ENCODE measurements around the gene FAM120AOS.

FAM120AOS gene

GRCh38 chr9:93436655-93437407, 16.6 kb downstream of the FAM120AOS start:
- no peak overlapping the region for H4K8ac ChIP-seq (ENCODE audit: low read depth, low read length)
- no peak overlapping the region for H3K56ac ChIP-seq (ENCODE audit: low read length)
- H4K5ac ChIP-seq (ENCODE audit: low read length), result no peak overlapping the region
- H3K79me1 ChIP-seq (ENCODE audit: low read length), result no peaks in the 10 kb centered on the region
- no peak overlapping the region for H2BK15ac ChIP-seq (replicated peaks; ENCODE audit: low read depth)
- no peaks in the 10 kb centered on the region for H3K27me3 ChIP-seq (ENCODE audit: insufficient read depth, low read length, poor library complexity)
- no peak overlapping the region for H3K4me2 ChIP-seq (ENCODE audit: low read length)
- DNase-seq, result no peak
- no peaks in the 10 kb centered on the region for H3K79me2 ChIP-seq (ENCODE audit: control insufficient read depth, insufficient read depth, low read length)
- no peak overlapping the region for H2AK5ac ChIP-seq (ENCODE audit: low read length)
- H3K4ac ChIP-seq (ENCODE audit: low read depth, low read length), result no peak overlapping the region
- no peak overlapping the region for H3K4me3 ChIP-seq (ENCODE audit: low read length)
- H3K27ac ChIP-seq (ENCODE audit: low read depth, low read length), result no peak overlapping the region
- no peaks in the 10 kb centered on the region for H3K36me3 ChIP-seq (ENCODE audit: control insufficient read depth, insufficient read depth, low read length)
- no peak overlapping the region for H2BK120ac ChIP-seq (ENCODE audit: low read depth, low read length)
- WGBS (ENCODE audit: extremely low coverage, insufficient coverage, low lambda C conversion rate), result no CpG with 5 or more reads among the region's 7 CpGs
- no peak overlapping the region for H3K18ac ChIP-seq (ENCODE audit: low read length)
- no peak overlapping the region for H2BK5ac ChIP-seq (ENCODE audit: low read length)
- H3K23ac ChIP-seq (ENCODE audit: low read length), result no peak overlapping the region
- H3K9ac ChIP-seq (ENCODE audit: low read length), result no peak overlapping the region
- no peaks in the 10 kb centered on the region for H3K4me1 ChIP-seq (ENCODE audit: control insufficient read depth, low read depth, low read length)

DNA sequence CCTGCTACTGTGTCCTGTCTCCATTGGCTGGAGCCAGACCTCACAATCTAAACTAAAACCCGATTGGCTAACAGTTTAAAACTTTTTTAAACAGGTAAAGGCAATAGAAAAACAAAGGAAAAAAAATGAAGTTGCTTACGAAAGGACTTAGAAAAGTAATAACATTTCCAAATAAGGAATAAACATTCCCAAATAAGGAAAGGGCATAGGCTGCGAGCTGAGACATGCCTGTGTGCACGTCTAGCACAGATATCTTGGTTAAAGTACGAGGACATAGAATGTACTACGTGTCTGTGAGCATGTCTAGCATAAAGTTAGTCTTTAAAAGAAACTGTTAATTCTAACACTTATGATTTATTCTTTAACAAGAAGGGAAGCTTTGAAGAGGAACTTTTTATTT, 17.2 kb downstream of the FAM120AOS start:
- DNase-seq, result no peak
- Histone ChIP-seq H3K79me2 (ENCODE audit: control insufficient read depth, insufficient read depth, low read length) (no peaks in the 10 kb centered on the region), H3K27ac (ENCODE audit: low read depth, low read length) (no peak overlapping the region)

DNA sequence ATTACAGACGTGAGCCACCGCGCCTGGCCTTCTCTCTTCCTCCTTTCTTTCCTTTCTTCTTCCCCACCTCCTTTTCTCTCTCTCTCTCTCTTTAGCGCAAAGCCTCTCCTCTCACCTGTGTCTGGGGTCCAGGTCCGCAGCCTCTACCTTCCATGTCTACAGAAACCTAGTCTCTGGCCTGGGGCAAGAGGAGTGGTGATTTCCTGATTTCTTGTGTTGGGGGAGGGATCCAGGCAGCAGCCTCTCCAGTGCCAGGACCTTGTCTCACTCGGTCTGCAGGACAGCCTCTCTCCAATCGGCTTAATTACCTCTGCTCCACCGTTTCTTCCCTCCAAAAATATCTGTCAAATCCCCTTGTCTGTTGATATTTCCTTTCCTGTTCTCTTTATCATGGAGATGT, 18.0 kb downstream of the FAM120AOS start:
- Histone ChIP-seq H2BK5ac (ENCODE audit: low read length) (no peak overlapping the region), H3K4me1 (ENCODE audit: control insufficient read depth, low read depth, low read length) (no peaks in the 10 kb centered on the region), H3K27me3 (ENCODE audit: insufficient read depth, low read length, poor library complexity) (no peaks in the 10 kb centered on the region), H2BK120ac (ENCODE audit: low read depth, low read length) (no peak overlapping the region), H3K23ac (ENCODE audit: low read length) (no peak overlapping the region), H4K5ac (ENCODE audit: low read length) (no peak overlapping the region), H3K4me2 (ENCODE audit: low read length) (no peak overlapping the region), H3K4ac (ENCODE audit: low read depth, low read length) (no peak overlapping the region), H3K36me3 (ENCODE audit: control insufficient read depth, insufficient read depth, low read length) (no peaks in the 10 kb centered on the region), H3K27ac (ENCODE audit: low read depth, low read length) (no peak overlapping the region), H3K56ac (ENCODE audit: low read length) (no peak overlapping the region), H2BK15ac (replicated peaks; ENCODE audit: low read depth) (no peak overlapping the region), H3K18ac (ENCODE audit: low read length) (no peak overlapping the region), H3K4me3 (ENCODE audit: low read length) (no peak overlapping the region), H3K79me1 (ENCODE audit: low read length) (no peaks in the 10 kb centered on the region), H3K79me2 (ENCODE audit: control insufficient read depth, insufficient read depth, low read length) (no peaks in the 10 kb centered on the region), H4K8ac (ENCODE audit: low read depth, low read length) (no peak overlapping the region), H2AK5ac (ENCODE audit: low read length) (no peak overlapping the region), H3K9ac (ENCODE audit: low read length) (no peak overlapping the region)
- no peak for DNase-seq
- WGBS (ENCODE audit: extremely low coverage, insufficient coverage, low lambda C conversion rate), result no CpG with 5 or more reads among the region's 8 CpGs

More for the DNA sequence above, 17.2 kb downstream of the FAM120AOS start:
- no peaks in the 10 kb centered on the region for H3K79me1 ChIP-seq (ENCODE audit: low read length)
- no peak overlapping the region for H4K8ac ChIP-seq (ENCODE audit: low read depth, low read length)
- H3K18ac ChIP-seq (ENCODE audit: low read length), result no peak overlapping the region
- H2BK15ac ChIP-seq (replicated peaks; ENCODE audit: low read depth), result no peak overlapping the region
- WGBS (ENCODE audit: extremely low coverage, insufficient coverage, low lambda C conversion rate), result no CpG with 5 or more reads among the region's 6 CpGs
- no peak overlapping the region for H3K56ac ChIP-seq (ENCODE audit: low read length)
- no peak overlapping the region for H2AK5ac ChIP-seq (ENCODE audit: low read length)
- H3K27me3 ChIP-seq (ENCODE audit: insufficient read depth, low read length, poor library complexity), result no peaks in the 10 kb centered on the region
- H3K9ac ChIP-seq (ENCODE audit: low read length), result no peak overlapping the region
- no peak overlapping the region for H3K4me2 ChIP-seq (ENCODE audit: low read length)
- H2BK120ac ChIP-seq (ENCODE audit: low read depth, low read length), result no peak overlapping the region
- no peak overlapping the region for H3K4ac ChIP-seq (ENCODE audit: low read depth, low read length)
- no peak overlapping the region for H4K5ac ChIP-seq (ENCODE audit: low read length)
- H2BK5ac ChIP-seq (ENCODE audit: low read length), result no peak overlapping the region
- no peaks in the 10 kb centered on the region for H3K4me1 ChIP-seq (ENCODE audit: control insufficient read depth, low read depth, low read length)
- H3K36me3 ChIP-seq (ENCODE audit: control insufficient read depth, insufficient read depth, low read length), result no peaks in the 10 kb centered on the region
- no peak overlapping the region for H3K4me3 ChIP-seq (ENCODE audit: low read length)
- H3K23ac ChIP-seq (ENCODE audit: low read length), result no peak overlapping the region

DNA sequence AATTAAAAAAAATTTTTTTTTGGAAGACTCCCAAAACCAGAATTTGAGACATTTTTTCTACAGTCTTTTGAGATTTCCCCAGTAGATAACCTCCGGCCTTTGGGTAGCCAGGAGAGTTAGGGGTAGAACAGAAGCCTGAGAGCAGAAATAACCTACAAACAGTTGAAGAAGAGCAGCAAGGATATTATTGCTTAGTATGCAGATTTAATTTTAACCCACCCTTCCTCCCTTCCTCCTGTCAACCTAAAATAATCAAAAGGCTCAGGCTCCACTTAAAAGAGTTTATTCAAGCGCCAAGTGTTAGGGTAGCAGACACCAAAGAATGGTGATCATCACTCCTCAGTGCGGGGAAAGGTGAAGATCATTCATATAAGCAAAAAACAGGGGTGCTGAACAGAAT, 19.3 kb downstream of the FAM120AOS start:
- H3K18ac ChIP-seq (ENCODE audit: low read length), result no peak overlapping the region
- no peak overlapping the region for H2BK120ac ChIP-seq (ENCODE audit: low read depth, low read length)
- H3K36me3 ChIP-seq (ENCODE audit: control insufficient read depth, insufficient read depth, low read length), result no peaks in the 10 kb centered on the region
- H3K27me3 ChIP-seq (ENCODE audit: insufficient read depth, low read length, poor library complexity), result no peaks in the 10 kb centered on the region
- H3K23ac ChIP-seq (ENCODE audit: low read length), result no peak overlapping the region
- no peak overlapping the region for H2BK5ac ChIP-seq (ENCODE audit: low read length)
- DNase-seq, result no peak
- H3K4me1 ChIP-seq (ENCODE audit: control insufficient read depth, low read depth, low read length), result no peaks in the 10 kb centered on the region
- no CpG with 5 or more reads among the region's 3 CpGs for WGBS (ENCODE audit: extremely low coverage, insufficient coverage, low lambda C conversion rate)
- no peaks in the 10 kb centered on the region for H3K79me2 ChIP-seq (ENCODE audit: control insufficient read depth, insufficient read depth, low read length)
- H3K4me2 ChIP-seq (ENCODE audit: low read length), result no peak overlapping the region
- H3K9ac ChIP-seq (ENCODE audit: low read length), result no peak overlapping the region
- H2BK15ac ChIP-seq (replicated peaks; ENCODE audit: low read depth), result no peak overlapping the region
- H4K5ac ChIP-seq (ENCODE audit: low read length), result no peak overlapping the region
- H3K79me1 ChIP-seq (ENCODE audit: low read length), result no peaks in the 10 kb centered on the region
- H3K4me3 ChIP-seq (ENCODE audit: low read length), result no peak overlapping the region
- H2AK5ac ChIP-seq (ENCODE audit: low read length), result no peak overlapping the region
- H3K27ac ChIP-seq (ENCODE audit: low read depth, low read length), result no peak overlapping the region
- H4K8ac ChIP-seq (ENCODE audit: low read depth, low read length), result no peak overlapping the region
- no peak overlapping the region for H3K56ac ChIP-seq (ENCODE audit: low read length)
- no peak overlapping the region for H3K4ac ChIP-seq (ENCODE audit: low read depth, low read length)

- no peak overlapping the region for H4K8ac ChIP-seq (ENCODE audit: low read depth, low read length)
- H3K4me1 ChIP-seq (ENCODE audit: control insufficient read depth, low read depth, low read length), result no peaks in the 10 kb centered on the region
- H3K4me2 ChIP-seq (ENCODE audit: low read length), result no peak overlapping the region
- H2AK5ac ChIP-seq (ENCODE audit: low read length), result no peak overlapping the region
- no peaks in the 10 kb centered on the region for H3K36me3 ChIP-seq (ENCODE audit: control insufficient read depth, insufficient read depth, low read length)
- H3K79me1 ChIP-seq (ENCODE audit: low read length), result no peaks in the 10 kb centered on the region
- no CpG with 5 or more reads among the region's 1 CpG for WGBS (ENCODE audit: extremely low coverage, insufficient coverage, low lambda C conversion rate)
- H4K5ac ChIP-seq (ENCODE audit: low read length), result no peak overlapping the region
- no peak overlapping the region for H2BK5ac ChIP-seq (ENCODE audit: low read length)
- H3K56ac ChIP-seq (ENCODE audit: low read length), result no peak overlapping the region
- DNase-seq, result no peak
- H3K9ac ChIP-seq (ENCODE audit: low read length), result no peak overlapping the region
- H3K27me3 ChIP-seq (ENCODE audit: insufficient read depth, low read length, poor library complexity), result no peaks in the 10 kb centered on the region
- H3K23ac ChIP-seq (ENCODE audit: low read length), result no peak overlapping the region
- no peak overlapping the region for H2BK120ac ChIP-seq (ENCODE audit: low read depth, low read length)
- H3K4me3 ChIP-seq (ENCODE audit: low read length), result no peak overlapping the region
- no peak overlapping the region for H2BK15ac ChIP-seq (replicated peaks; ENCODE audit: low read depth)
- no peak overlapping the region for H3K27ac ChIP-seq (ENCODE audit: low read depth, low read length)
- H3K4ac ChIP-seq (ENCODE audit: low read depth, low read length), result no peak overlapping the region
- H3K79me2 ChIP-seq (ENCODE audit: control insufficient read depth, insufficient read depth, low read length), result no peaks in the 10 kb centered on the region
- no peak overlapping the region for H3K18ac ChIP-seq (ENCODE audit: low read length)
These were observed 20.4 kb downstream of the FAM120AOS start for GRCh38 chr9:93432964-93433363.

DNA sequence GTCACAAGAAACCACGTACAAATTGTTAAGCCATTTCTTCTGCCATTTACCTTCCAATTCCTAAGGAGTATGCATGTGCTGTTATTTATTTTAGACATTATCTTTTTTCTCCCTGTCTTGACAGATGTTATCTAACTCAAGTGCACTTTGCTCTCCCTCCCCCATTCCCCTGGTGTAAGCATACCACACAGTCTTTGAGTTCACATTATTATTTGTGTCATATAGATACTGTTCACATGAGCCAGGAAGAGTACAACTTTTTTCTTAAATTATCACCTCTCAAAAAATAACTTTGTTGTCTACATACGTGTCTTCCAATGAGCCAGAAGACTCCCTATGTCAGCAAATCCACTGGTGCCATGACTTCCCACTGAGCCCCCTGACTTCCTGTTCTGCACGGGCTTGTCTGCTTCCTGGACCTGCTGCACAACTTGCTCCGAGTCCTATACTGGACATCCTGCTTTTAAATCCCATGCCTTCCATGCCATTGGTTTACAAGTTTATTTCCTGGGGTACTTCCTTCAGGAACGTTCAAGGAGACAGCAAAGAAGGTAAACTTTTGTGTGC, 21.8 kb downstream of the FAM120AOS start:
- Histone ChIP-seq H3K4me2 (ENCODE audit: low read length) (no peak overlapping the region), H3K56ac (ENCODE audit: low read length) (no peak overlapping the region), H3K27ac (ENCODE audit: low read depth, low read length) (no peak overlapping the region), H2BK5ac (ENCODE audit: low read length) (no peak overlapping the region), H2BK15ac (replicated peaks; ENCODE audit: low read depth) (no peak overlapping the region), H3K36me3 (ENCODE audit: control insufficient read depth, insufficient read depth, low read length) (no peaks in the 10 kb centered on the region), H3K23ac (ENCODE audit: low read length) (no peak overlapping the region), H2BK120ac (ENCODE audit: low read depth, low read length) (no peak overlapping the region), H3K79me2 (ENCODE audit: control insufficient read depth, insufficient read depth, low read length) (no peaks in the 10 kb centered on the region), H2AK5ac (ENCODE audit: low read length) (no peak overlapping the region), H3K4me3 (ENCODE audit: low read length) (no peak overlapping the region), H3K79me1 (ENCODE audit: low read length) (no peaks in the 10 kb centered on the region), H3K18ac (ENCODE audit: low read length) (no peak overlapping the region), H4K5ac (ENCODE audit: low read length) (no peak overlapping the region), H3K9ac (ENCODE audit: low read length) (no peak overlapping the region), H3K27me3 (ENCODE audit: insufficient read depth, low read length, poor library complexity) (no peaks in the 10 kb centered on the region), H3K4me1 (ENCODE audit: control insufficient read depth, low read depth, low read length) (no peaks in the 10 kb centered on the region), H3K4ac (ENCODE audit: low read depth, low read length) (no peak overlapping the region), H4K8ac (ENCODE audit: low read depth, low read length) (no peak overlapping the region)
- DNase-seq, result no peak
- no CpG with 5 or more reads among the region's 5 CpGs for WGBS (ENCODE audit: extremely low coverage, insufficient coverage, low lambda C conversion rate)

Data from mesendoderm (in vitro differentiated cells).